GM21737 (cell line): ENCODE measurements around the gene PLA2G6.
"Not testable (repeated sequence)": the region's sequence is repeated elsewhere in the genome, so short reads cannot be mapped to it uniquely, and the experiment has no call there.

Source experiments
- ATAC-seq: cut with Tn5 transposase; IDR thresholded peaks from one replicate; pipeline ENCODE4 v1.9.1; 2021; ENCODE audit warnings: mild to moderate bottlenecking, moderate library complexity; ENCODE audit not compliant: unreplicated experiment

Gene PLA2G6

DNA sequence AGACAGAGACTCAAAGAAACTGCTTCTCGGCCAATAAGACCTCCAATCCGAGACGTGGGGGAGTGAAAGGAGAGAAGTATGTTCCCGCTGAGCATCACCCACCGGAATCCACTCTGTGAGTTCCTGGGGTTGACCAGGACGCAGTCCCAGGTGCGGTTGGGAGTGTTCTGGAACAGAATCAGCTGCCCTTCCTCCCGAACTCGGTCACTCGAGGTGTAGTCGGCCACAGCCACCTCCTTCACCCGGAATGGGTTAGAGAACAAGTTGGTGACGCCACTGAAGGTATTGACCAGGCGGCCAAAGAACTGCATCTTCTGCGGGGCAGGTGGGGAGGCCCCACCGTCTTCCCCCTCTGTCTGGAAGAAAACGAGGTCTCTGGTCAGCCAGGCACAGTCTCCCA, 12.5 kb downstream of the PLA2G6 start:
- no peak for ATAC-seq

DNA sequence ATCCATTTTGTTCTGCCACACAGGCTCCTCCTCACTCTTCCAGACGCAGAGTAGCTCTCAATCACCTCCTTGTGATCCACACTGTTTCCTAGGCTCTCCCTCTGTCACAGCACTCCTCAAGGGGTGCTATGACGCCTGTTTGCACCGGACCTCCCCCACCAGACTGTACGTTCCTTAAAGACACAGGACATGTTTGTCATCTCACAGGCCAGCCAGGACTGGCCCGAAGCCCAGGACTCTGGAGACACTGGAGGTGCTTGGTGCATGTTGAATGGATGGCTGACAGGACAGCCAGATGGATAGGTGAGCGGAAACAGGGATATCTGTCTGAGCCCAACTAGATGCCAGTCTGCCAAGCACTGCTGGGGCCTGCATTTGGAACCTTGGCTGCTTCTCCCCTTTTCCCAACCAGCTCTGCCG, 13.6 kb downstream of the PLA2G6 start:
- no peak for ATAC-seq

DNA sequence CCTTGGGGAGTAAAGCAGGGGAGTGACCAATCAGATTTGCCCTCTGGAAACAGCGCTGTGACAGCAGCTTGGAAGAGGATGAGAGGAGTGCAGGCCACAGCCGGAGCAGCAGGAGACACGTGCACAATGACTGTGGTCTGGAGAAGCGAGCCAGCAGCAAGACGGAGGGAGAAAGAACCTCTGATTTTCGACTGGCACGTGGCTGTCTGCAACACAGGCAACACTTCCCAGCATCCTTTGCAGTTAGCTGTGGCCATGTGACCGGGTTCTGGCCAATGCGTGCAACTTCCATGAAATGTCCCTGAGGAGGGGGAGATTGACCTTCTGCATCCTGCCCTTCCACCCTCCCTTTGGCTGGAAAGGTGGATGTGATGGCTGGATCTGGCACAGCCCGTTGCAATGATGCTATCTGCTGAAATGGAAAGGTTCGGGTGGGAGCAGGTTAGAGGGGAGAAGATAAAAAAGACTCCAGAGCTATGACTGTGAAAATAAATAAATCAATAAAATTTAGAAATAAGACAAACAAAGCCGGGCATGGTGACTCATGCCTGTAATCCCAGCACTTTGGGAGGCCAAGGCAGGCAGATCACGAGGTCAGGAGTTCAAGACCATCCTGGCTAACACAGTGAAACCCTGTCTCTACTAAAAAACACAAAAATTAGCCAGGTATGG, 15.6 kb downstream of the PLA2G6 start:
- no peak for ATAC-seq

DNA sequence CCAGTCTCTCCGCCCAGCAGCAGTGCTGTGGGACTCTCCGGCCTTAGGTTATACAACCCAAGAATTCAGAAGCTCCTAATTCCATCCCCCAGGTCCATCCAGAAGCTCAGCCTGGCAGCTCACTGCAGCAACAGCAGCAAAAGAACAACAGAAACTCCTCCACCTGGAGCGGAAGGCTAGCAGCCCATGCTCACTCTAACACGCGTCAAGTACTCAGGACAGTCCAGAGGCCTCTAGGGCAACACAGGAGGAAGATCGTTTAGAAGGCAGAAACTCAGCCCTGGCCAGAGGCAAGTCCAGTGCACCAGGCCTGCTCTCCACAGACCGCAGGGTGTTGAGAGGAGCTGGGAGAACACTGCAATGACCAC, 17.1 kb downstream of the PLA2G6 start:
- no peak for ATAC-seq

DNA sequence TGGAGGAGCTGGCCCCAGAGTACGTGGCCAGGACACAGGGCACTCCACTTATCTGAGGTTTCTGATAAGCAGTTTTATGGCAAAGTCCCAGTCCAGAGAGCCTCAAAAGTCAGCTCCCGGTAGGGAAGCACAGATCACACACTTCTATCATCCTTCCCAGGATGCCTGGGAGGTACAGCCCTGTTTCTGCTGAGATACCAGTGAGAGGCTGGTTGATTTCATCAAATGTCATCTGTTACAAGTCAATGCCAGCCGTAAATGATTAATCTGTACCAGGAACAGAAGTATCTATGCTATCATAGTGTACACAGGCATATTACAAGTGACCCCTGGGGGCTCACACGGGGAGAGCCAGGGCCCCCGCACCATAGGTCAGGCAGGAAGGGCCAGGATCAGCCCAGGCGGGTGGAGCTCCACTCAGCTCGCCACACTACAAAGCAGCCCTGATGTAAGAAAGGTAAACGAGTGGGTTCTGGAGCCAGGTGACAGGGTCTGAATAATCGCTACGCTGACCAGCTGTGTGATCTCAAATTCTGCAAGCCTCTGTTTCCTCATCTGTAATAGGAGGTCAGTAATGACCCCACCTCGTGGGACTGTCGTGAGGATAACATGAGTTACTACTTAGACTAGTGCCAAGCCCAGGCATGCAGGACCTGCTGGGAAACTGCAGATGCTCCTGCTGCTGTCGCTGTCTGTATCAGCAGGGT, 17.6 kb downstream of the PLA2G6 start:
- ATAC-seq, result no peak

DNA sequence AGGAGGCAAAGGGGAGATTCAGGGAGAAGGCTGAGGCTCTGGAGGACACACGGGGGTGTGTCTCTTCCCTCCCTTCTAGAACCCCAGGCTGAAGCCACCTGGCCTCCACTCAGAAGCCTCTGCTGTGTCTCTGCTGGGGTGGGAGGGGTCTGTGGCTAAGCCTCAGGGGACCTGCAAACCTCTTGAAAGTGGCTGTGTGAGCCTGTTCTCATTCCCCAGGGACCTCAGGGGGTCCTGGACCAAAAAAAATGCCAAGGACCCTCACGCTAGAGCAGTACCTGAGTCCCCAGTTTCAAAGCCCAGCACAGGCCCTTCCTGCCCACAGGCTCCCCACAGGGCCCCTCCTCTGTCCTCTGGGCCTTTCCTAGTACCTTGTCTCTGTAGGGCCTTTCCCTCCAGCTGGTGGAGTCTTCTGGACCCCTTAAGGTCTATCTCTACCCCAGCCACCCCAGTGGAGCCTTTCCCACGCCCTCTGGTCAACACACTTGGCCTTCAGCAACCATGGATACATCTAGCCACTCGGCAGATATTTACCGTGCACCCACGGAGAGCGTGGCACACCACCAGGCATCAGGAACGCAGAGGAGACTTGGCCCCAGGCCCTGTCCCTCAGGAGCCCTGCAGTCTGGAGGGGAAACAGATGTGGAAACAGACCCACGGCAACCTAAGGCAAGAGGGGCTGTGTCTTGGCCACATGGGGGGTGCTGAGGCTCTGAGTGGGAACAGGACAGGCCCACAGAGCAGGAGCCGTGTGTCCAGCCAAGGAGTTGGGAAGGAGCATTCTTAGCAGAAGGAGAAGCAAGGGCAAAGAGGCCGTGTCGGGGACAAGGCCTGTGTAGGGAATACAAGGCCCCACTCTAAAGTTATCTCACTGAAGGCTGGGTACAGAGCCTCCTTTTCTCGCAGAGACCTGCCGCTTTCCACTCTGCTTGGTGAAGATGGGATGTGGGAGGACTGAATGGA, 18.5 kb downstream of the PLA2G6 start:
- ATAC-seq, result no peak

DNA sequence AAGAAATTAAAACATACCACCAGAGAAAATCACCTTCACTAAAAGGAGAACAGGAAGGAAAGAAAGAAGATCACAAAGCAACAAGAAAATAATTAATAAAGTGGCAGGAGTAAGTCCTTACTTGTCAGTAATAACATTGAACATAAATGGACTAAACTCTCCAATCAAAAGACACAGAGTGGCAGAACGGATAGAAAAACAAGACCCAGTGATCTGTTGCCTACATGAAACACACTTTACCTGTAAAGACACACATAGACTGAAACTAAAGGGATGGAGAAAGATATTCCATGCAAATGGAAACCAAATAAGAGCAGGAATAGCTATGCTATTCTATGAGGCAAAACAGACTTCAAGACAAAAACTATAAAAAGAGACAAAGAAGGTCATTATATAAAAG, 25.9 kb downstream of the PLA2G6 start:
- no peak for ATAC-seq

DNA sequence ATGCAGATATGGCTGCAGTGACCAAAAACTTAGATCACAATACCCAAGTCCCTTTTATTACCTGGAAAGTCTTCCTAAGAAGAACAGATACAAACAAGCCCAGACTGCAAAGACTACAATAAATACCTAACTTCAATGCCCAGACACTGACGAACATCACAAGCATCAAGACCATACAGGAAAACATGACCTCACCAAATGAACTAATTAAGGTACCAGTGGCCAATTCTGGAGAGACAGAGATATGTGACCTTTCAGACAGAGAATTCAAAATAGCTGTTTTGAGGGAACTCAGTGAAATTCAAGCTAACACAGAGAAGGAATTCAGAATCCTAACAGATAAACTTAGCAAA, 27.1 kb downstream of the PLA2G6 start:
- not testable (repeated sequence) for ATAC-seq

DNA sequence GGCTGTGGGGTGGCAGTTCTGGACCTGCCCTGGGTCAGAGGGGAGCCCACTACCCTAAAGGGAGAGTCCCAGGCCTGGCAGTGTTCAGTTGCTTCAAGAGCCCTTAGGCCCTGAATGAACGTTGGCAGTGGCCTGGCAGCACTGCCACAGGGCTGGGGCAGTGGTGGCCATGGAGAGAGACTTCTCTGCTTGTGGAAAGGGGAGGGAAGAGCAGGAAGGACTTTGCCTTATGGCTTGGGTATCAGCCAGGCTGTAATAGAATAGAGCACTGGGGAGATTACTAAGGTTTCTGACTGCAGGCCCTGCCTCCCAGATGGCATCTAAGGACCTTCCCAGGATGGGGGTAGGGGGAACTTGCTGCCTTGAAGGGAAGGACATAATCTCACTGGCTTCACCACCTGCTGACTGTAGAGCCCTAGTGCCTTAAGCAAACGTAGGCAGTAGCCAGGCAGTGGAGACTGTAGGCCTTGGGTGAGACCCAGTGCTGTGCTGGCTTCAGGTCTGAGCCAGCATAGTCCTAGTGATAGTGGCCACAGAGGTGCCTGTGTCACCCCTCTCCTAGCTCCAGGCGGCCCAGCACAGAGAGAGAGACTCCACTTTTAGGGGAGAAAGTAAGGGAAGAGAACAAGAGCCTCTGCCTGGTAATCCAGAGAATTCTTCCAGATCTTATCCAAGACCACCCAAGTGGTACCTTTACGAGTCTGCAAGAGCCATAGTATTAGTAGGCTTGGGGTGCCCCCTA, 27.6 kb downstream of the PLA2G6 start:
- ATAC-seq, result no peak

DNA sequence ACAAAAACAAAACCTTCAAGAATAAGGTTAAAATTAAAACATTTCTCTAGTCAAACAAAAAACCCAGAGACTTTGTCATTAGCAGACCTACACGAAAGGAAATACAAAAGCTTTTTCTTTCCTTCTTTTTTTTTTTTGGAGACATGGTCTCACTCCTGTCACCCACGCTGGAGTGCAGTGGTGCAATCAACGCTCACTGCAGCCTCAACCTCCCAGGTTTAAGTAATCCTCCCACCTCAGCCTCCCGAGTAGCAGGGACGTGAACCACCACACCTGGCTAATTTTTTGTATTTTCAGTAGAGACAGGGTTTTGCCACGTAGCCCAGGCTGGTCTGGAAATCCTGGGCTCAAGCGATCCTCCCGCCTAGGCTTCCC, 30.5 kb downstream of the PLA2G6 start:
- no peak for ATAC-seq

DNA sequence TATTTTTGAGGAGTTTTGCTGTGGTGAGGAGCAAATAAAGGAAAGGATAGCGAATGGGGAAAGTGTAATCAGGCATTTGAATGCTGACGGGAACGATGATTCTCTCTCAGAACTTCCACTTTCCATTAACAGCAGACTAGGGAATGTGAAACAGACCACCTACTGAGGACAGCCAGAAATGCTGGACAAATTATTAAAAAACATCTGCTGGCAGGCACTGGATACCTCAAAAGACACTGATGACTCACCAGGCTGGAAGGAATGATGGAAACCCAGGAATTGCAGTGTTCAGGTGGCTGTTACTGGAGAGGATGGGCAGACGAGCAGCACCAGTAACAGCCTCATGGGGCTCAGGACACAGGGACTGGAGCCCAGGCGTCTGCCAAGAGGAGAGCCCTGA, 33.4 kb downstream of the PLA2G6 start:
- no peak for ATAC-seq

DNA sequence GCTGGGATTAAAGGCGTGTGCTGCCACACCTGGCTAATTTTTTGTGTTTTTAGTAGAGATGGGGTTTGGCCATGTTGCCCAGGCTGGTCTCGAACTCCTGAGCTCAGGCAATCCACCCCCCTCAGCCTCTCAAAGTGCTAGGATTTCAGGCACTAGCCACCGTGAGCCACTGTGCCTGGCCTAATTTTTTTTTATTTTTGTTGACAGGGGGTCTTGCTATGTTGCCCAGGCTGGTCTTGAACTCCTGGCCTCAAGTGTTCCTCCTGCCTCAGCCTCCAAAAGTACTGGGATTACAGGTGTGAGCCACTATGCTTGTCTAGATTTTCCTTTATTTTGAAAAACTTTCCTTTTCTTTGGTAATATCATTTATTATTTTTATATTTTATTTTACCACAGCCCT, 35.5 kb downstream of the PLA2G6 start:
- ATAC-seq, result not testable (repeated sequence)

DNA sequence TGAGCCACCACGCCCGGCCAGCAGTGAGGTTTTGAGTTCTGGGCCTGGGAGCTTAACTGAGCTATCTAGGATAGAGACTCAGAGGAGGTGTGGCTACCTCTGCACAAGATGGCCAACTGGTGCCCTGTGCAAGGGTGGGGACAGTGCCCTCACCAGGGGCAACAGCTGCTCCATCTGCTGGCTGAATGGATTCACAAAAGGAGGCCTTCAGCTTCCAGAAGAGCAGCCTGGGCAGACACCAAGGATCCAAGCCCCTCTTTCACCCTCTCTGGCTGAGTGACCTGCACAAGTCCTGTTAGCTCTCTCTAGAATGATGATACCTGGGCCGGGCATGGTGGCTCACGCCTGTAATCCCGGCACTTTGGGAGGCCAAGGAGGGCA, 37.6 kb downstream of the PLA2G6 start:
- no peak for ATAC-seq

DNA sequence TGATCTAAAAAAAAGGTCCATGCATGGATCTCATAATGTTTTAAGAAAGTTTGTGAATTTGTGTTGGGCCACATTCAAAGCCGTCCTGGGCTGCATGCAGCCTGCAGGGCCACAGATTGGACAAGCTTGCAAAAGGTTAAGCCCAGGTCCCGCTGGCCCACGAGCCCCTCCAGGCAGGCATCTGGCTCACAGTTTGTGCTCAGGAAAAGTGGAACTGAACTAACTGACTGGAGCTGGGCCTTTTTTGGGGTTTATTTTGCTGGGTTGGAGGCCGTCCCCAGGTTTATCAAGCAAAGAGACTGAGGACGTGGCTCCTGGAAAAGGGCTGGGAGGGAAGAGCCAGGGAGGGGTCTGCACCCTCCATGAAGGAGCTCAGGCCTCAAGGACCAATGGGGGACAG, 39.0 kb downstream of the PLA2G6 start:
- ATAC-seq, result no peak

DNA sequence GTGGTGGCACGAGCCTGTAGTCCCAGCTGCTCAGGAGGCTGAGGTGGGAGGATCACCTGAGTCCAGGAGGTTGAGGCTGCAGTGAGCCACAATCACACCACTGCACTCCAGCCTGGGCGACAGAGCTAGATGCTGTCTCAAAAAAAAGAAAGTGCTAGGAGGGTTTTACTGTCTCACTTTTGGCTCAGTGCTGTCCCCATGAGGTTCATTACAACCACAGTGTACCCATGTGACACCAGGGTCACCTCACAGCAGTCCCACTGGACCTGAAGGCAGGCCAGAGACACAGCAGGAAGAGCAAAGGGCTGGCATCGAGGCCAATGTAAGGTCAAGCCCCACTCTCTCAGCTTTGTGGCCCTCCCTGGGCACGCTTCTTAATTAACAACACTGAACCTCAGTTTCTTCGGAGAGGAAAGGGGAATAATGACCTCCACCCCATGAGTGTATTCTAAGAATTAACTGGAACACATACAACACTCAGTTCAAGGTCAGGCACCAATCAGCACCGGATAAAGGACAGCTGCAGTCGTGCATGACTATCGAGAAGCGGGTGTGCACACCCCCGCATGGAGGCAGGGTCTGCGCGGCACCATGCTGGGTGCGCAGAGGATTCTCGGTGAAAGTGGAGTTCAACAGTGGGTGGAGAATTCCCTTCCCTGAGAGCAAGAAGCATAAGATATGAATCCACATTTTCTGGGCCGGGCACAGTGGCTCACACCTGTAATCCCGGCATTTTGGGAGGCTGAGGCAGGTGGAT, 40.2 kb downstream of the PLA2G6 start:
- no peak for ATAC-seq

DNA sequence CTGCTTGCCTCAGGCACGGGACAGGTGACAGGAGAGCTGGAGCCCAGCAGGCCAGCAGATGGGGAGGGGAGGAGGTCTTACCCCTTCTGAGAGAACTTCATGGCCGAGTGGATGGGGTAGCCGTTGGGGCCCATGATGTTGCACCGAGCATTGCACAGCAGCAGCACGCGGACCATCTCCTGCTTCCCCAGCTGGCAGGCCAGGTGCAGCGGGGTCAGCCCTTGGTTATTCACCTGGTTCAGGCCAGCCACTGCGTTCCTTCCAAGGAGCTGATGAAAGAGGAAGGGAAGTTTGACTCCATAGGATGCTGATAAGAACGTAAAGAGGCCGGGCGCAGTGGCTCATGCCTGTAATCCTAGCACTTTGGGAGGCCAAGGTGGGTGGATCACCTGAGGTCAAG, 41.7 kb downstream of the PLA2G6 start:
- no peak for ATAC-seq

DNA sequence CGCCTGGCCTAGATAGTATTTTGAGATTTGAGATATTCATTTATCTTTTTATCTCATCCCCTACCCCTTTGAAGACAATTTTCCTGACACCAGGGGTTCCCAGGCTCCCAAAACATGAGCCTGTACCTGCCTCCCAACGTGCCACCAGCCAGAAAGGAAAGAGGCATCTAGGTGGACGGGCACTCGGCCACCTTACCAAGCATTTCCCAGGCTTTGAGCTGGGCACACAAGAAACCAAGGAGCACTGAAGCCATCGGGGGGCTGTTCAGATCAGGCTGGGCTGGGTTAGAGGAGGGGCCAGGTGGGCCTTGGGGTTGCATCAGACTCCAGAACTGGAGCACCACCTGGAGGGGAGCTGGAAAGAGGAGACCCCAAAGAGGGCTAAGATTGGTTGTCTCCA, 42.7 kb downstream of the PLA2G6 start:
- no peak for ATAC-seq

DNA sequence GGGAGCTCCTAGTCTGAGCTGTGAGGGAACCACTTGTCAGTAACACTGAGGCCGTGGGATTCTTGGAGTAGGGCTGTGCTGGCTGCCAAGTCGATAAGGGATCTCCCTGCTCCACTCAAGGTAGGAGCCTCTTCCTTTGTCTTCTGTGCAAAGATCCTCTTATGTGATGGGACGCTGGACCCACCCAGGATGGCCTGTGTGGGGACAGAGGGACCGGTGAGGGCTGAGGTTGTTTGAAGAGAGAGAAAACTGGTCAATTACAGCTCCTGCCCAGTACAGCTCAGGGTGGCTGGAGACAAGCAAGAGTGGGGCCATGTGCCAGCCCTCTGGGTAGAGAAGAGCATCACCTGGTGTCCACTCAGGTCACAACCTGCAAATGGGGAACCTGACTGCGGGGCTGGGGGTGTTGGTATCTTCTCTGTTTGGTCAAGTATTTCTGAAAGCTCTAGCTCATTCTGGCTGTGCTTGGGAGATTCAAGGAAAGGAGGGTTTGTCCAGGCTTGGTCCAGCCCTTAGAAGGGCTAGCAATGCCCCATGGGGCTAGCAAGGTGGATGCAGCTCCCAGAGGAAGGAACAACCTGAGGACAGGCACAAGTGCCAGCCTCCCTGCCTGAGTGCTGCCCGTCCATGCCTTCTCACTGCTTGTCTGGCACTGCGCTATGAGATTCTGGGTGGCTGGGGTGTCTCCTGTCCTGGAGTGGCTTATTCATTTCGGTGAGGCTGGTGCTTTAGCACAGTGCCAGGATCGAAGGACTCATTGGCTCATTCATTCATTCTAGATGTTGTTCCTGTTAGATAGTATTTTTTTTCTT, 43.5 kb downstream of the PLA2G6 start:
- no peak for ATAC-seq

DNA sequence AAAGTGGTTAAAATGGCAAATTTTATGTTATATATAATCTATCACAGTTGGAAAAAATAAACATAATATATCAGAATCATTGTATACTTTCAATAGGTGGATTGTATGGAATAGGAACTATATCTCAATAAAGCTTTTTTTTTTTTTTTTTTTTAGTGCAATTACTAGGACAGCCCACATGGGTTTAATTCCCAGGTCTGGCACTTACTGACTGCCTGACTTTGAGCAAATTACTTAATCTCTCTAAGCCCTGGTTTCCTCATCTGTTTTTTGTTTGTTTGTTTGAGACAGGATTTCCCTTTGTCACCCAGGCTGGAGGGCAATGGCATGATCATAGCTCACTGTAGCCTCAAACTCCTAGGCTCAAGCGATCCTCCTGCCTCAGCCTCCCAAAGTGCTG, 45.0 kb downstream of the PLA2G6 start:
- no peak for ATAC-seq
